ENCODE results near the gene PITPNB. TPM values are rescaled to one million over a fixed set of nuclear protein-coding genes. Genes with fewer than 3 reads are reported as not detected.

Gene PITPNB
- total and polyA plus RNA-seq, 2 of the 13 experiments (the other 11 are each of a cell fraction or from before 2014, with no cell fraction given), result 17.0 to 30.1 TPM

GRCh38 chr22:27844256-27844655, 74.8 kb downstream of the PITPNB start:
- CTCF ChIA-PET (ENCODE audit: low intra/inter-chr PET ratio, low total read pairs), result no interaction called here
- H2AFZ ChIP-seq (ENCODE audit: low read length), result no peak overlapping the region
- H3K27me3 ChIP-seq (ENCODE audit: control insufficient read depth in 1 of 2, insufficient read depth in 2 of 2, low read length in 2 of 2), result no peaks in the 10 kb centered on the region
- no peaks in the 10 kb centered on the region; the same call in 1 of the 2 replicates for H4K20me1 ChIP-seq (ENCODE audit: insufficient read depth, low read length)
- TF ChIP-seq ZNF17 (CRISPR knock-in tag; IDR thresholded peaks at IDR 0.05) (no peak), JUN (CRISPR knock-in tag; IDR thresholded peaks at IDR 0.05) (no peak), CENPX (CRISPR knock-in tag; IDR thresholded peaks at IDR 0.05) (no peak), ZNF800 (CRISPR knock-in tag; IDR thresholded peaks at IDR 0.05) (no peak), HMG20B (CRISPR knock-in tag; conservative IDR thresholded peaks at IDR 0.05) (no peak), HOMEZ (CRISPR knock-in tag; IDR thresholded peaks at IDR 0.05; ENCODE audit: low read depth) (no peak), TAF15 (IDR thresholded peaks at IDR 0.05; ENCODE audit: low read depth, low read length, poor library complexity, severe bottlenecking) (no peak), STAT5B (CRISPR knock-in tag; IDR thresholded peaks at IDR 0.05) (no peak), ZNF724P (CRISPR knock-in tag; IDR thresholded peaks at IDR 0.05; ENCODE audit: borderline replicate concordance) (no peak), JARID2 (CRISPR knock-in tag; IDR thresholded peaks at IDR 0.05; ENCODE audit: insufficient replicate concordance) (no peak), PHF8 (CRISPR knock-in tag; IDR thresholded peaks at IDR 0.05) (no peak), EHMT2 (IDR thresholded peaks at IDR 0.05; ENCODE audit: borderline replicate concordance, low read depth, low read length) (no peak), CAMTA2 (CRISPR knock-in tag; IDR thresholded peaks at IDR 0.05; ENCODE audit: borderline replicate concordance) (no peak), JDP2 (CRISPR knock-in tag; IDR thresholded peaks at IDR 0.05; ENCODE audit: borderline replicate concordance) (no peak), RBAK (CRISPR knock-in tag; IDR thresholded peaks at IDR 0.05) (no peak), PLRG1 (conservative IDR thresholded peaks at IDR 0.05) (no peak)
- H3K4me3 ChIP-seq (replicated peaks in 1 of 3; ENCODE audit: insufficient read depth in 1 of 3, low read depth in 2 of 3, low read length in 3 of 3), result no peak overlapping the region
- no peak overlapping the region for H3K27ac ChIP-seq (ENCODE audit: extremely low read length, insufficient read depth, low read length)
- H3K36me3 ChIP-seq (replicated peaks in 1 of 2; ENCODE audit: control insufficient read depth in 1 of 2, insufficient read depth in 2 of 2, low read length in 2 of 2), result peaks cover 1 to 12% of the 10 kb centered on the region in 2 experiments; a peak in 3 of 5 replicates
- intact Hi-C loops (cut with micrococcal nuclease; ENCODE audit: unreplicated experiment) (no loop called here), in situ Hi-C loops (cut with HindIII; ENCODE audit: extremely low pct_ligation_motif_present, low pct_unique_long_range_greater_than_20kb) (loop anchor here (10.0 kb wide), 1 partner anchor 61 kb away; no protein-coding TSS in a partner anchor)
- H3K9me3 ChIP-seq (ENCODE audit: low read length), result no peaks in the 10 kb centered on the region
- ATAC-seq (no peak), FAIRE-seq (no peak), DNase-seq (ENCODE audit: low spot score) (no peak)
- no peaks in the 10 kb centered on the region for H3K79me2 ChIP-seq (ENCODE audit: insufficient read depth, low read length)
- WGBS (ENCODE audit: low lambda C conversion rate), result 91% methylated on average over 5 of the region's 6 CpGs
- POLR2A ChIA-PET, result no interaction called here
- peaks cover under 1% of the 10 kb centered on the region; the same call in 1 of the 2 replicates for H3K4me1 ChIP-seq (ENCODE audit: insufficient read depth, low read length)
- no peak overlapping the region for H3K4me2 ChIP-seq (ENCODE audit: low read depth, low read length)
- H3K9ac ChIP-seq (ENCODE audit: insufficient read depth, low read depth, low read length), result no peak overlapping the region
- no TSS peak for BruUV-seq (replicated peaks)
